Epithelial cell of prostate (primary cell): ENCODE results near the gene AKAP1.

ENCODE experiments used
- DNase-seq: peaks from one replicate; pipeline ENCODE4 v3.0.0-alpha.2; 2011; ENCODE audit warnings: low read depth, low spot score
- H3K27ac ChIP-seq: fragments of 450-650 bp; 2 replicates; pipeline ENCODE4 v1.5.1; 2017; ENCODE audit warnings: mild to moderate bottlenecking

The AKAP1 gene

GRCh38 chr17:57154921-57155320 lies 69.9 kb downstream of the AKAP1 start:
- no peak overlapping the region for H3K27ac ChIP-seq
- no peak for DNase-seq

- DNase-seq = no peak
These were observed 73.3 kb downstream of the AKAP1 start for GRCh38 chr17:57158325-57158724.

DNA sequence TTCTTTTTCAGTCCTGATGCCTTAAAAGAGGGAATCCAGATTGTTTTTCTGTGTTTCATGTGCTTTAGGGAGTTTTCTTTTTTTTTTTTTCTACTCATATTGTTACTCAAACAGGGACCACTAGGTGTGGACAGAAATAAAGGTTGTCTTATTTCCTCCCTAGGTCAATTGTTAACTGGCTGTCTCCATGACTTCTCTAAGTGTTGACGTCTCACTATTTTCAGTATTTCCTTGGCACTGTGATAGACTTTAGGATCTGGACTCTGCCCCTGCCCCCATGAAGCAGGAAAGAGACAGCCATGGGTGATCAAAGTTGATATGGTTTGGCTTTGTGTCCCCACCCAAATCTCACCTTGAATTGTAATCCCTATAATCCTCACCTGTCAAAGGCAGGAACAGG lies 73.7 kb downstream of the AKAP1 start:
- DNase-seq = no peak
- no peak overlapping the region for H3K27ac ChIP-seq

More at GRCh38 chr17:57158325-57158724, 73.3 kb downstream of the AKAP1 start:
- H3K27ac ChIP-seq = no peak overlapping the region

DNA sequence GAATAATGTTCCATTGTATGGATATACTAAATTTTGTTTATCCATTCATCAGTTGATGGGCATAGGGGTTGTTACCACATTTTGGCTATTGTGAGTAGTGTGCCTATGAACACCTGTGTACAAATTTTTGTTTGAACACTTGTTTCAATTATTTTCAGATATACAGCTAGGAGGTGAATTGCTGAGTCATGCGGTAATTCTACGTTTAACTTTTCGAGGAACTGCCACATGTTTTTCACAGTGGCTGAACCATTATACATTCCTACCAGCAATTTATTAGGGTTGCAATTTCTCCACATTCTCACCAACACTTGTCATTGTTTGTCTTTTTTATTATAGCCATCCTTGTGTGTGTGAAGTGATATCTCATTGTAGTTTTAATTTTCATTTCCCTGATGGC lies 75.6 kb downstream of the AKAP1 start:
- H3K27ac ChIP-seq = no peak overlapping the region
- DNase-seq = no peak

GRCh38 chr17:57164814-57165213 lies 79.8 kb downstream of the AKAP1 start:
- DNase-seq = no peak
- no peak overlapping the region for H3K27ac ChIP-seq

- H3K27ac ChIP-seq = no peak overlapping the region
These were observed 80.7 kb downstream of the AKAP1 start for GRCh38 chr17:57165754-57166153.

DNA sequence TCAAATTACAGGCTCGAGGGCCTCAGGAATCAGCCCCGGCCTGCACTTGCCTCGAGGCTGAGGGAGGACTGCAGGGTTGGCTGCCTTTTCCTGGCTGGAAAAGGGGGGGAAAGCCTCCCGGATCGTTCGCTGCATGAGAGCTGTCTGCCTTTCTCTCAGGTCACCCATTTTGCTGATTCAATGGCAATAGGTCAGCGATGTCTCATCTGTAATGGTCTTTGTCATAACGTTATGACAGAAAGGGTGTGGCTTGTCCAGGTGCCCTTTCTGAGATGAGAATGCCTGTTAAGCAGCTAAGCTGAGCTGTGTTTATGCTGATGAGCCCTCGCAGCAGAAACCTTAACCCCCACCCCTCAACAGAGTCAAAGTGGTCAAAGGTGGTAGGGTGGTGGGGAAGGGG lies 81.8 kb downstream of the AKAP1 start:
- no peak overlapping the region for H3K27ac ChIP-seq
- DNase-seq = no peak

More at GRCh38 chr17:57165754-57166153, 80.7 kb downstream of the AKAP1 start:
- no peak for DNase-seq

- no peak for DNase-seq
- no peak overlapping the region for H3K27ac ChIP-seq
These were observed 83.6 kb downstream of the AKAP1 start for GRCh38 chr17:57168695-57169094.

DNA sequence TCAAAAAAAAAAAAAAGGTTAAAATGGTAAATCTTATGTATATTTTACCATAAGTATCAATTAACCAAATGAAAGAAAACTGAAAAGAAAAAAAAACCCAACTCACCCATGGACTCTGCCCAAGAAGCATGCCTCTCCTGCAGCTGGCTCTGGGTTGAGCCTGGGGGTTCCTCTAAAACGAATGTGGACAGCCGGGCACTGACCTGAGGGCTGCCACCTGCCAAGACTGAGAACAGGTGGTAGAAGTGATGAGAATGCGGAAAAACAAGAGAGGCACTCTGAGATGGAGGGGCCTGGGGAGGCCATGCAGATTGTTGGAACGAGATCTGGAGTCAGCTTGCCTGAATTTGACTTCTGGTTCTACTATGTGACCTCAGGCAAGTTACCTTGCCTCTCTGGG lies 85.8 kb downstream of the AKAP1 start:
- no peak for DNase-seq
- no peak overlapping the region for H3K27ac ChIP-seq
